ENCODE results near the gene MYOG. TPM values are rescaled to one million over a fixed set of nuclear protein-coding genes. Genes with fewer than 3 reads are reported as not detected.

MYOG gene
- total RNA-seq, 1 donor, result not detected

- TF ChIP-seq CTCF (IDR thresholded peaks at IDR 0.05; ENCODE audit: insufficient read depth, low read length), result no peak
- no peak overlapping the region for H3K4me3 ChIP-seq (ENCODE audit: low read depth, low read length)
- DNase-seq (ENCODE audit: low read depth), result no peak
Measured at GRCh38 chr1:203034422-203035110, 51.2 kb downstream of the MYOG start.

GRCh38 chr1:203033917-203034316 lies 51.9 kb downstream of the MYOG start:
- DNase-seq (ENCODE audit: low read depth), result no peak

GRCh38 chr1:203033287-203033686 lies 52.5 kb downstream of the MYOG start:
- no peak for TF ChIP-seq CTCF (IDR thresholded peaks at IDR 0.05; ENCODE audit: insufficient read depth, low read length)
- no peak overlapping the region for H3K4me3 ChIP-seq (ENCODE audit: low read depth, low read length)
- DNase-seq (ENCODE audit: low read depth), result no peak

More at GRCh38 chr1:203033917-203034316, 51.9 kb downstream of the MYOG start:
- H3K4me3 ChIP-seq (ENCODE audit: low read depth, low read length), result no peak overlapping the region
- TF ChIP-seq CTCF (IDR thresholded peaks at IDR 0.05; ENCODE audit: insufficient read depth, low read length), result no peak

Other genes starting within 250 kb of the MYOG start
- 1.3 and 10.9 TPM in 2 replicates for gene RABIF, start 196.9 kb downstream of the MYOG start, total RNA-seq (ENCODE audit: low replicate concordance)
- gene KLHL12, start 158.8 kb downstream of the MYOG start, total RNA-seq (ENCODE audit: low replicate concordance), result 22.2 and 29.6 TPM in 2 replicates
- gene ADIPOR1, start 127.7 kb downstream of the MYOG start, total RNA-seq (ENCODE audit: low replicate concordance), result 30.4 and 104 TPM in 2 replicates
- 22.9 and 34.6 TPM in 2 replicates for gene CYB5R1, start 118.8 kb downstream of the MYOG start, total RNA-seq (ENCODE audit: low replicate concordance)
- gene TMEM183A, start 78.6 kb downstream of the MYOG start, total RNA-seq (ENCODE audit: low replicate concordance), result 76.2 and 118 TPM in 2 replicates
- 1.3 and 10.0 TPM in 2 replicates for gene PPFIA4, start 59.5 kb downstream of the MYOG start, total RNA-seq (ENCODE audit: low replicate concordance)
- 0.72 and 6.5 TPM in 2 replicates for gene ADORA1, start 41.7 kb upstream of the MYOG start, total RNA-seq (ENCODE audit: low replicate concordance)
- gene MYBPH, start 89.8 kb upstream of the MYOG start, total RNA-seq (ENCODE audit: low replicate concordance), result 0.08 TPM in 1 of 2 replicates, not detected in the other
- 3.0 and 5.5 TPM in 2 replicates for gene CHI3L1, start 100.7 kb upstream of the MYOG start, total RNA-seq (ENCODE audit: low replicate concordance)
- not detected in 2 replicates for gene CHIT1, start 143.7 kb upstream of the MYOG start, total RNA-seq (ENCODE audit: low replicate concordance)
- 16.7 and 18.2 TPM in 2 replicates for gene BTG2, start 219.5 kb upstream of the MYOG start, total RNA-seq (ENCODE audit: low replicate concordance)

Measured in fibroblast of the aortic adventitia (primary cell).